ENCODE results near the gene IGFLR1.

- TF ChIP-seq CTCF (IDR thresholded peaks at IDR 0.05; ENCODE audit: insufficient read depth, low read depth, low read length) (no peak), EZH2 (IDR thresholded peaks at IDR 0.05; ENCODE audit: insufficient read depth, low read length) (no peak)
Measured at GRCh38 chr19:35746531-35746930, 4.3 kb upstream of the IGFLR1 start.

Data from astrocyte (in vitro differentiated cells and primary cell).